Nephron (organoid): ENCODE results near the gene FAM228A.

ENCODE experiments used
- H3K27ac Mint-ChIP-seq, 3 experiments: 2 replicates each; pipeline ENCODE4 v1.8.0; 2020; ENCODE audit warnings: mixed read lengths in 3 of 3, mild to moderate bottlenecking in 2 of 3, moderate library complexity in 1 of 3
- H3K27me3 Mint-ChIP-seq: 2 replicates; pipeline ENCODE4 v1.8.0; 2021; ENCODE audit warnings: low read depth, mild to moderate bottlenecking, moderate library complexity, mixed read lengths
- H3K36me3 Mint-ChIP-seq: 2 replicates; pipeline ENCODE4 v1.8.0; 2020; ENCODE audit warnings: low read depth, mixed read lengths
- H3K4me1 Mint-ChIP-seq: 2 replicates; pipeline ENCODE4 v1.8.0; 2020; ENCODE audit warnings: mixed read lengths
- H3K4me3 Mint-ChIP-seq, 3 experiments: 2 replicates each; pipeline ENCODE4 v1.8.0; 2020; ENCODE audit warnings: mild to moderate bottlenecking in 3 of 3, mixed read lengths in 3 of 3, moderate library complexity in 2 of 3
- H3K9me3 Mint-ChIP-seq: 2 replicates; pipeline ENCODE4 v1.8.0; 2020; ENCODE audit warnings: mixed read lengths
- TF ChIP-seq, protein P1 (sequence below), 3 experiments: fragments of 200-600 bp; sonication (generic); IDR thresholded peaks; one replicate each; pipeline ENCODE4 v1.5.0; 2021; ENCODE audit warnings: antibody characterized with exemption in 3 of 3; ENCODE audit not compliant: unreplicated experiment in 3 of 3

Gene FAM228A

DNA sequence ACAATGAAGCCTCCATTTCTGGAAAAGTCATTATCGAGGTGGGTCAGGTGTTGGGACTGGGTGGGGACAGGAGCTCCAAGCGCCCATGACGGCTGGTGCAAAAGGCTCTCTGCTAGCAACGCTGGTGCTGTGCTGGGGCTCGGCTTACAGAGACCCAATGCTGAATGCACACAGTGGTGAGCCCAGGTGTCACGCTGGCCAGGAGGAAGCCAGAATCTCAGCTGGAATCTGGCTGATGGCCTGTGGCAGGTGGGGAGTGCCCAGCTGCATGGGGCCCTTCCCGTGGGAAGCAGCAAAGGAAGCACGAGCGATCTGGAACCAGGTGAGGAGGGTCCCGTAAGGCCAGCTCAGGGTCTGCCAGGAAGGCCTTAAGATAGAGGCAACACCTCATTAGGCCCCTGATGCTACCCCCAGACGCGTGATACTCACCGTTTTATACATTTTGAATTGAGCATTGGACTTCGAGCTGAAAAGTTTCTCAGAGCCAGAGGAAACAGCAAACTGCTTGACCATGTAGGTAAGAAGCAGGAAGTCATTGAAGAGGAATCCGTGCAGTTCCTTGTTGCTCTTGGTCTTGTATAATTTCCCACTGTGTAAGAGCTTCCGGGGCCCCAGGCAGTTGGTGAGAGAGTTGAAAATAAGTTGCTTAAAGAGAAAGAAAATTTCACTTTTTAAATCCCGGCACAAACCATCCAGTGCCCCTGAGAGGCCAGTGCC lies 34.7 kb downstream of the FAM228A start:
- TF ChIP-seq, protein P1, sequence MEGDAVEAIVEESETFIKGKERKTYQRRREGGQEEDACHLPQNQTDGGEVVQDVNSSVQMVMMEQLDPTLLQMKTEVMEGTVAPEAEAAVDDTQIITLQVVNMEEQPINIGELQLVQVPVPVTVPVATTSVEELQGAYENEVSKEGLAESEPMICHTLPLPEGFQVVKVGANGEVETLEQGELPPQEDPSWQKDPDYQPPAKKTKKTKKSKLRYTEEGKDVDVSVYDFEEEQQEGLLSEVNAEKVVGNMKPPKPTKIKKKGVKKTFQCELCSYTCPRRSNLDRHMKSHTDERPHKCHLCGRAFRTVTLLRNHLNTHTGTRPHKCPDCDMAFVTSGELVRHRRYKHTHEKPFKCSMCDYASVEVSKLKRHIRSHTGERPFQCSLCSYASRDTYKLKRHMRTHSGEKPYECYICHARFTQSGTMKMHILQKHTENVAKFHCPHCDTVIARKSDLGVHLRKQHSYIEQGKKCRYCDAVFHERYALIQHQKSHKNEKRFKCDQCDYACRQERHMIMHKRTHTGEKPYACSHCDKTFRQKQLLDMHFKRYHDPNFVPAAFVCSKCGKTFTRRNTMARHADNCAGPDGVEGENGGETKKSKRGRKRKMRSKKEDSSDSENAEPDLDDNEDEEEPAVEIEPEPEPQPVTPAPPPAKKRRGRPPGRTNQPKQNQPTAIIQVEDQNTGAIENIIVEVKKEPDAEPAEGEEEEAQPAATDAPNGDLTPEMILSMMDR (IDR thresholded peaks at IDR 0.05; ENCODE audit: unreplicated experiment in 3 of 3), result no peak
- H3K4me1 Mint-ChIP-seq, result no peaks in the 10 kb centered on the region
- H3K27ac Mint-ChIP-seq, result no peak overlapping the region
- peaks cover 32% of the 10 kb centered on the region for H3K36me3 Mint-ChIP-seq
- no peak overlapping the region for H3K4me3 Mint-ChIP-seq
- no peaks in the 10 kb centered on the region for H3K27me3 Mint-ChIP-seq
- H3K9me3 Mint-ChIP-seq, result no peaks in the 10 kb centered on the region

DNA sequence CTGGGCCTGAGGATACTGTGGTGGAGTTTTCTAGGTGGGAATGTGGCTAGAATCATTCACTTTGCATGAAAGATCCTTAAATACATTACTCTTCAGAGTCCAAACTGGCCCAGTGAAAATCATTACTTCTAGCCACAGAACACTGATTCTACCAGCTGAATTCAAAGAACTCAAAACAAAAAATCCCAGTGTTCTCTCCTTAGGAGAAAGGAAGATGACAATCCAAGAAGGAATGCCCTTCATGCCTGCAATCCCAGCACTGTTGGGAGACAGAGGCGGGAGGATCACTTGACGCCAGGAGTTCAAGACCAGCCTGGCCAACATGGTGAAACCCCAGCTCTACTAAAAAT lies 35.2 kb downstream of the FAM228A start:
- TF ChIP-seq, protein P1 (IDR thresholded peaks at IDR 0.05; ENCODE audit: unreplicated experiment in 3 of 3), result no peak
- Mint-ChIP-seq H3K27ac (no peak overlapping the region), H3K27me3 (no peaks in the 10 kb centered on the region)

DNA sequence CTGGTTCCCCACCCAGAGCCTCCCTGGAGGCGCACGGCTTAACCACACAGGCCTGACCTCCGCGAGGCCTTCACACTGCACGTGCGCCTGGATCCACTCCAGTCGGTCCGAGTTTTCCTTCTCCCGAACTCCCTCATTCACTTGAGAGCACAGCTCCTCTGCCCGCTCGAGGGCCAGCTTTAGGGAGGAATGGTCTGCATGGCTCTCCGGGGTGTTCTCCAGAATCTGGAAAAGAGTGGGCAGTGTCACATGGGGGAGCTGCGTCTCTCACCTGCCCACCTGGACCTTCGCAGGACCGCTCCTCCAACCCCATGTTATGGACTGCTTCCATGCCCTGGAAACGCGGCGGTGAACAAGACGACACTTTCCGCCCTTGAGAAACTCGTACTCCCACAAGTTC lies 35.9 kb downstream of the FAM228A start:
- H3K27ac Mint-ChIP-seq, result no peak overlapping the region
- no peak overlapping the region for H3K4me3 Mint-ChIP-seq
- no peaks in the 10 kb centered on the region for H3K9me3 Mint-ChIP-seq
- no peaks in the 10 kb centered on the region for H3K4me1 Mint-ChIP-seq
- no peaks in the 10 kb centered on the region for H3K27me3 Mint-ChIP-seq
- H3K36me3 Mint-ChIP-seq, result peaks cover 27% of the 10 kb centered on the region
- TF ChIP-seq, protein P1 (IDR thresholded peaks at IDR 0.05; ENCODE audit: unreplicated experiment in 3 of 3), result no peak

More for the DNA sequence above, 35.2 kb downstream of the FAM228A start:
- H3K4me3 Mint-ChIP-seq, result no peak overlapping the region
- no peaks in the 10 kb centered on the region for H3K9me3 Mint-ChIP-seq
- no peaks in the 10 kb centered on the region for H3K4me1 Mint-ChIP-seq
- H3K36me3 Mint-ChIP-seq, result peaks cover 32% of the 10 kb centered on the region

DNA sequence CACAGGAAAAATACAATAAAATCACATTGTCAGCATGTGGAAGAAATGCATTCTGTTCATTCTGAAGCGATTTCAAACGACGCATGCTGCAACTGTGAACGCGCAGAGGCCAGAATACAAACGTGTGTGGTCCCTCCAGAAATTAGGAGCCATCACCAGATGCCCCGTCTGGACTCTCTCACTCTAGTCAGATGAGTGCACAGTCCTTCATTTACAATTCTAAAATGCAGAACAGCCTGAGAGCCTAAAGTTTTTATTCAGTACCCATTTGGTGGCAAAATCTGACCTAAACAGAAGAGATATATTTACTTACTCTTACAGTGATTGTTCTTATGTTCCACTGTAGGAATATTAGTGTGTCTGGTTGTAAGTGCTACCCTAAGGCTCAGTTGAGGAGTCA lies 36.6 kb downstream of the FAM228A start:
- no peak overlapping the region for H3K4me3 Mint-ChIP-seq
- H3K9me3 Mint-ChIP-seq, result no peaks in the 10 kb centered on the region

DNA sequence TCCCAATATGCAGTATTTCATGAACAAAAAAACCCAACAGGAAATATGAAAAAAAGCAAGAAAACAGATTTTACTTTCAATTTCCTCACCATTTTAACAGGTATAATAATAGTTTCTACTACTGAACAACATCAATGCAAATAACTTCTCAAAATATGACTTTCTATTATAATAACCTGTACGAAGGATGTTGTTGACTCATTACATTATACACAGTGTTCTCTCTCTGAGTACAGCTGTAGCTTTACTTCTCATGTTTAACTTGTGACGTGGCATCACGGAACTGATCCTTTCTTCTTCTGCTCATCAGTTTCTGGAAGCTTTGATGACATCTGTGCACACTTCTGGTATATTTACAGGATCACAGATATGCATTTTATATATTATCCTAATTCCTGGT lies 40.0 kb downstream of the FAM228A start:
- Mint-ChIP-seq H3K4me1 (no peaks in the 10 kb centered on the region), H3K36me3 (peaks cover 14% of the 10 kb centered on the region), H3K27ac (no peak overlapping the region), H3K9me3 (no peaks in the 10 kb centered on the region), H3K27me3 (peaks cover 4% of the 10 kb centered on the region), H3K4me3 (no peak overlapping the region)
- TF ChIP-seq, protein P1 (IDR thresholded peaks at IDR 0.05; ENCODE audit: unreplicated experiment in 3 of 3), result no peak

More for the DNA sequence above, 36.6 kb downstream of the FAM228A start:
- TF ChIP-seq, protein P1 (IDR thresholded peaks at IDR 0.05; ENCODE audit: unreplicated experiment in 3 of 3), result no peak
- Mint-ChIP-seq H3K27ac (no peak overlapping the region), H3K27me3 (no peaks in the 10 kb centered on the region), H3K36me3 (peaks cover 29% of the 10 kb centered on the region), H3K4me1 (no peaks in the 10 kb centered on the region)
